ENCODE measurements around the gene UBE2N.
"Not testable (repeated sequence)": the region's sequence is repeated elsewhere in the genome, so short reads cannot be mapped to it uniquely, and the experiment has no call there.

The UBE2N gene

GRCh38 chr12:93381976-93382437, 59.7 kb downstream of the UBE2N start:
- not testable (repeated sequence) for FAIRE-seq; DNase-seq (ENCODE audit: insufficient read length, low spot score)

GRCh38 chr12:93381161-93381975, 60.4 kb downstream of the UBE2N start:
- FAIRE-seq, result no peak
- no peak for DNase-seq (ENCODE audit: insufficient read length, low spot score)

GRCh38 chr12:93380480-93381121, 61.1 kb downstream of the UBE2N start:
- FAIRE-seq (no peak), DNase-seq (ENCODE audit: insufficient read length, low spot score) (no peak)

GRCh38 chr12:93379981-93380361, 61.8 kb downstream of the UBE2N start:
- no peak for DNase-seq (ENCODE audit: insufficient read length, low spot score)

GRCh38 chr12:93379326-93379980, 62.3 kb downstream of the UBE2N start:
- DNase-seq (ENCODE audit: insufficient read length, low spot score) (no peak), FAIRE-seq (no peak)

More at GRCh38 chr12:93379981-93380361, 61.8 kb downstream of the UBE2N start:
- FAIRE-seq, result no peak

- FAIRE-seq, result no peak
These were observed 62.8 kb downstream of the UBE2N start for GRCh38 chr12:93378998-93379325.

GRCh38 chr12:93378196-93378997, 63.4 kb downstream of the UBE2N start:
- FAIRE-seq, result not testable (repeated sequence)
- peak; percentile 53 for DNase-seq (ENCODE audit: insufficient read length, low spot score)

More at GRCh38 chr12:93378998-93379325, 62.8 kb downstream of the UBE2N start:
- no peak for DNase-seq (ENCODE audit: insufficient read length, low spot score)

GRCh38 chr12:93377252-93378195, 64.2 kb downstream of the UBE2N start, which contains the start of gene NUDT4:
Gene NUDT4, plus strand, starts transcription at chr12:93377925. Its CDS starts 398 bp downstream, at chr12:93378323.
- peak; percentile 93 for DNase-seq (ENCODE audit: insufficient read length, low spot score)
- FAIRE-seq, result peak; percentile 96

- no peak for FAIRE-seq
- no peak for DNase-seq (ENCODE audit: insufficient read length, low spot score)
These were observed 65.1 kb downstream of the UBE2N start for GRCh38 chr12:93376436-93377251.

- no peak for FAIRE-seq
These were observed 65.8 kb downstream of the UBE2N start for GRCh38 chr12:93375906-93376305.

GRCh38 chr12:93373961-93374656, 67.6 kb downstream of the UBE2N start:
- DNase-seq (ENCODE audit: insufficient read length, low spot score) (no peak), FAIRE-seq (no peak)

More at GRCh38 chr12:93375906-93376305, 65.8 kb downstream of the UBE2N start:
- no peak for DNase-seq (ENCODE audit: insufficient read length, low spot score)

- no peak for DNase-seq (ENCODE audit: insufficient read length, low spot score)
- no peak for FAIRE-seq
These were observed 70.8 kb downstream of the UBE2N start for GRCh38 chr12:93370947-93371346.

- FAIRE-seq (no peak), DNase-seq (ENCODE audit: insufficient read length, low spot score) (no peak)
These were observed 72.2 kb downstream of the UBE2N start for GRCh38 chr12:93369505-93369904.

GRCh38 chr12:93368766-93369165, 73.0 kb downstream of the UBE2N start:
- no peak for DNase-seq (ENCODE audit: insufficient read length, low spot score)

GRCh38 chr12:93366422-93366821, 75.3 kb downstream of the UBE2N start:
- FAIRE-seq, result no peak
- DNase-seq (ENCODE audit: insufficient read length, low spot score), result no peak

More at GRCh38 chr12:93368766-93369165, 73.0 kb downstream of the UBE2N start:
- no peak for FAIRE-seq

GRCh38 chr12:93365616-93366405, 75.9 kb downstream of the UBE2N start:
- no peak for FAIRE-seq

GRCh38 chr12:93363841-93364297, 77.9 kb downstream of the UBE2N start:
- FAIRE-seq (no peak), DNase-seq (ENCODE audit: insufficient read length, low spot score) (no peak)

More at GRCh38 chr12:93365616-93366405, 75.9 kb downstream of the UBE2N start:
- DNase-seq (ENCODE audit: insufficient read length, low spot score), result no peak

Measured in HTR-8/SVneo (cell line).